ENCODE data around the gene FTCDNL1.

Gene FTCDNL1

DNA sequence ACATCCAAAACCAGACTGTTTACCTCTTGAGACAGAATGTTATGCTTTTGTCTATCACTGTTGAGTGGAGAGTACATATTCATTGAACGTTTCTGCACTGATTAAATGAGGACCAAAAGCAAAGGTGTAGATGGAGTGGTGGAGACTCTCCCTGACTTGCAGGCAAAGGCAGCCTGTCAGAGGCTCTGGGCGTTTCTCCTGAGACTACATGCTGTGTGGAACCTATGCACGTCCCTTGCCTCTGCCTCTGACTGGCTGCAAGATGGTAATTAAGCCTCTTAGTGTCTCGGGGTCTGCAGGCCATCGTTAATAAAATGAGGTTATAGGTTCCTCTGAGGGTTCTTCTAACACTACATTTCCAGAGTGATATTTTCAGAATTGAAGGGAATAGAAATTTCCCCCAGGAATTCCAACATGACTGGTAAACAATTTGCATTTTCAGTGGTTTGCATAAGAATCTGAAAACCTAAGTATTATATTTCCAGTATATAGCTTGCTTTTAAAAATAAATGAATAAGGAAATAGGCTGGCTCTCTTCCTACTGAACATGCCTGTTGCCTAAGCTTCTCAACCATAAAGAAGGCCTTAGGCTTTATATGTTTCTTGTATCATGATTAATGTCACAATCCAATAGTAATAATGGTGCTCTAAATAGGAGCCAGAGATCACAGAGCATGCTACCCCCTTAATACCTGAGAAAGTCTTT, 107.4 kb downstream of the FTCDNL1 start:
- in situ Hi-C loops (cut with MboI; ENCODE audit: low sequenced_read_pairs), result no loop called here

DNA sequence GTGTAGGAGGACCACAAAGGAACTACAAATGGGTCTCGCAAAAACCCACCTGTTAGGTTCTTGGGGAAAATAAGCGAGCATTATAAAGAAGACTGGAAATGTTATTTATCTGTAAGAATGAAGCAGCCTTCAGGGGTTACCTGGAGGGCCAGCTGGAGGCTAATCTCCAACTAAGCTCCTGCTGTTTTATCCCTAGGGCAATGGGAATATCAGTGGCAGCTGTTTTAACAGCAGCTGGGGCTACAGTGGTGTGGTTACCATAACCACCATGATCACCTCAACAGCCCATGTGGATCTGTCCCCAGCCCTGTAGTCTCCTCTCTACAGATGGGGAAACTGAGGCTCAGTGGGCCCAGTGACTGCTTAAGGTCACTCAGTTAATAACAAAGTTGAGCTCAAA, 108.1 kb downstream of the FTCDNL1 start:
- in situ Hi-C loops (cut with MboI; ENCODE audit: low sequenced_read_pairs), result no loop called here

- in situ Hi-C loops (cut with MboI; ENCODE audit: low sequenced_read_pairs), result no loop called here
These were observed 110.9 kb downstream of the FTCDNL1 start for GRCh38 chr2:199740111-199740428.

DNA sequence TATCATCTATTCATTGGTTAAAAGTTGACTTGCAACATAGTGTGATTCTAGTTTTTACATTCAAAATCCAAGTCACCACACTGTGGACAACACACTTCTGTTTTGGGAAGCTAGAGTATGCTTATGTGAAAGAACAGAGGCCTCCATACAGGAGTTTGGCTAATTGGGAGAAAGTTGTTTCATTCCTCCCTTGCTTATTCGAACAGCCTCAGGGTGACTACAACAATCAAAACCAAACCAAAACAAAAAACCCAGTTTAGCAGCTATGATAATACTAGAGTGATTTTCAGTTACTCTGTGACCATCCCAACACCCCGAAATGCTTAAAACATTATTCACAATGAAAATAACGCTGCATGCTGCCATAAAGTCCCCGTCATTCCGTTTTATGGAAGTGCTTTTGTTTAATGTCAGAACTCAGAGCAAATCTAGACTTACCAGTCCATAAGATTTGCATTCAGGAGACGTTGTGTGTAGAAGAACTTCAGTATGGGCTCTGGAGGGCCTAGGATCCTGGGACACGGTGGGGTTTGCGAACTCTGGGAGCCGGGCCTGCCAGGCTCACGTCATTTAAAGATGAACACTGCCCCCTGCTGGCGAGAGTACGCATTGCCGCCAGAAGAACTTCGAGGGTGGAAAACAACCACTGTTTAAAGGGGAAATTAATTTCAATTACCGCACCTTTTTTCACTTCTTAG, 111.4 kb downstream of the FTCDNL1 start:
- in situ Hi-C loops (cut with MboI; ENCODE audit: low sequenced_read_pairs), result no loop called here

DNA sequence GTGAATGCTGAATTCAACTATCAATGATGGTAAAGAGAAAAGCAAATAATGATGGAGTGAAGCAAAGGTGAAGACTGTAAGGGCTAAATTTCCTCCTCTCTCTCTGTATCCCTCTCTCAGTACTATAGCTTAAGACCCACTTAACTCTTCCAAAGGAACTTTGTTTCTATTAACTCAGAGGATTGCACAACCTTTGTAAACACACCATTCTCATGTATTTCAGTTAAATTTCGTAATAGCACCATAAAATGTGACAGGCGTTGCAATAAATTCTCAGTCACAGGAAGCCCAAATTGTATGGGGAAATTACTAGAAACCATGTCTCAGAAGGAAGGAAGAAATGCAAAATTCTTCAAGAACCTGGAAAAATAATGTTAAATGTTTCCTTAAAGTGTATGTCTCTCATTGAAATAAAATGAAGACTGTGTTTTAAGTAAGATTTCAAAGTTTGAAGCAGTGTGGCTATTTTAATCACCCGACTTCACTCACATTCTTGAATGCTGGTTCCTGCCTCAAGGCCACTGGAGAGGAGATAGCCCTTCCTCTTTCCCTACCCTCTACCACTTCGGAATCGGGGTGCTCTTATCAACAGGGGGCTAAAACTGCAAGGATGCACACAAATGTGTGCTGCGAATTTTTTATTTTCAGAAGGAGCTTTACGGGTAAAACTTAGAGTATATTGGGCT, 112.1 kb downstream of the FTCDNL1 start:
- in situ Hi-C loops (cut with MboI; ENCODE audit: low sequenced_read_pairs), result no loop called here

DNA sequence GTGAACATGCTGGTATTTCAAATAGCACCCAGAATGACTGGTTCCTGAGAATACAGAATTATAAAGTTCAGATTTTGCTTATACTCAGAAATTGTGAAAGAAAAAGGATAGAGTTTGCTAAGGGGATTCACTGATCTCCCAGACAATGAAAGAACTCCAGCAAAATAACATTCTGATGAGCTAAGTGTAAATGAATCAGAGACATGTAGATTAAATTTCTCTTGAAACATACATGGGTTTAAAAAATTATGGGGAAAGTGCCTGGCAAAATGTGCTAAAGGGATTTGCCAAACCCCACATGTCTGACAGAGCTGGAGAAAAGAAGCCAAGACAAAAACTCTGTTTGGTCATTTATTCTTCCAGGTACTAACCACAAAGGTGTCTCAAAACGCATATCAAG, 116.3 kb downstream of the FTCDNL1 start:
- in situ Hi-C loops (cut with MboI; ENCODE audit: low sequenced_read_pairs), result no loop called here

GRCh38 chr2:199734011-199734410, 117.0 kb downstream of the FTCDNL1 start:
- in situ Hi-C loops (cut with MboI; ENCODE audit: low sequenced_read_pairs), result no loop called here

DNA sequence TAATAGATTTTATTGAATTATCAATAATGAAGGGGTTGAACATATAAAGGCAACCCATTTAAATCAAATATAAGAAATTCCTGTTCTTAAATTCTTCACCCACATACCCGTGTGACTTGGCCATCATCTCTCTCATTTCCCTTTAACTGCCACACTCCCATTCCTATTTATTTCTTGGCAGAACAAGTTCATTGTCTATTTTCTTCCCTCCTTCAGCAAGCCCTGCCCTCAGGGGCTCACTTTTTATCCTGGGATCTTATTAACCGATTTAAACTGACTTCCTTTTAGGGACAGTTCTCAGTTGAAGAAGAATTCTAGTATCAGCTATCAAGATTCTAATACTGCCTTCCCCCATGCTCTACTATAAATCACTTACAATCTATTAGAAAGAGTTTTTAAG, 123.2 kb downstream of the FTCDNL1 start:
- in situ Hi-C loops (cut with MboI; ENCODE audit: low sequenced_read_pairs), result no loop called here

DNA sequence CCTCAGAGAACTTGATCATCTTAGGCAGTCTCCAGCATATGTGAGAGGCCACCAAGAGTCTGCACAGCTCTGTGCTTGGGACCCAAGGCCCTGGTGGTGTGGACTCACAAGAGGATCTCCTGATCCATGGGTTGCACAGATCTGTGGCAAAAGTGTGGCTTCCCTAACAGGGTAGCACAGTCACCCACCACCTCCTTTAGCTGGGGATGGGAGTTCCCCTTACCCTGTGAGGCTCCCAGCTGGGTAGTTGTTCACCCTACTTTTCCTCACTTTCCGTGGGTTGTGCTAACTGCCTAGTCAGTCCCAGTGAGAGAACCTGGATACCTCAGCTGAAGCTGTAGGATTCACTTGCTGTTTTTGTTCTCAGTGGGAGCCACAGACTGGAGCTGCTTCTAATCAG, 123.7 kb downstream of the FTCDNL1 start:
- in situ Hi-C loops (cut with MboI; ENCODE audit: low sequenced_read_pairs), result no loop called here

- in situ Hi-C loops (cut with MboI; ENCODE audit: low sequenced_read_pairs), result loop anchor here (25.0 kb wide), 1 partner anchor 769 kb away; no protein-coding TSS in a partner anchor
These were observed 132.9 kb downstream of the FTCDNL1 start for GRCh38 chr2:199718074-199718473.

DNA sequence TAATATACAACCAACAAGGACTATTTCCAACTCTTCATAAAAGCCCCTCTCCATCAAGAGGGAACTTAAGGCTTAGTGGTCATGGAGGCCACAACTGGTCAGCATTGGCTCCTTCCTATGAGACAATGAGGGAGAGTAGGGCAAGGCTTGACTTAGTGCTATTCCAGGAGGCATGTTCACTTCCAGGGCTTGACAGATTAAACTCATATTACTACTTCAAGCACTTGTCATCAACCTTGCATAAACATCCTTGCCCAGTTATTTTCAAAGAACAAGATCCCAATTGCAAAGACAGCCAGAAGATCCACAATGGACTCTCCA, 133.4 kb downstream of the FTCDNL1 start:
- in situ Hi-C loops (cut with MboI; ENCODE audit: low sequenced_read_pairs), result loop anchor here (25.0 kb wide), 1 partner anchor 770 kb away; no protein-coding TSS in a partner anchor

- in situ Hi-C loops (cut with MboI; ENCODE audit: low sequenced_read_pairs), result loop anchor here (25.0 kb wide), 1 partner anchor 770 kb away; no protein-coding TSS in a partner anchor
These were observed 134.0 kb downstream of the FTCDNL1 start for GRCh38 chr2:199716807-199717586.

- in situ Hi-C loops (cut with MboI; ENCODE audit: low sequenced_read_pairs), result loop anchor here (25.0 kb wide), 1 partner anchor 774 kb away; no protein-coding TSS in a partner anchor
These were observed 137.2 kb downstream of the FTCDNL1 start for GRCh38 chr2:199713746-199714145.

GRCh38 chr2:199710551-199710950, 140.4 kb downstream of the FTCDNL1 start:
- in situ Hi-C loops (cut with MboI; ENCODE audit: low sequenced_read_pairs), result loop anchor here (25.0 kb wide), 1 partner anchor 777 kb away; no protein-coding TSS in a partner anchor
